ENCODE results near the gene DCUN1D4.

DNA sequence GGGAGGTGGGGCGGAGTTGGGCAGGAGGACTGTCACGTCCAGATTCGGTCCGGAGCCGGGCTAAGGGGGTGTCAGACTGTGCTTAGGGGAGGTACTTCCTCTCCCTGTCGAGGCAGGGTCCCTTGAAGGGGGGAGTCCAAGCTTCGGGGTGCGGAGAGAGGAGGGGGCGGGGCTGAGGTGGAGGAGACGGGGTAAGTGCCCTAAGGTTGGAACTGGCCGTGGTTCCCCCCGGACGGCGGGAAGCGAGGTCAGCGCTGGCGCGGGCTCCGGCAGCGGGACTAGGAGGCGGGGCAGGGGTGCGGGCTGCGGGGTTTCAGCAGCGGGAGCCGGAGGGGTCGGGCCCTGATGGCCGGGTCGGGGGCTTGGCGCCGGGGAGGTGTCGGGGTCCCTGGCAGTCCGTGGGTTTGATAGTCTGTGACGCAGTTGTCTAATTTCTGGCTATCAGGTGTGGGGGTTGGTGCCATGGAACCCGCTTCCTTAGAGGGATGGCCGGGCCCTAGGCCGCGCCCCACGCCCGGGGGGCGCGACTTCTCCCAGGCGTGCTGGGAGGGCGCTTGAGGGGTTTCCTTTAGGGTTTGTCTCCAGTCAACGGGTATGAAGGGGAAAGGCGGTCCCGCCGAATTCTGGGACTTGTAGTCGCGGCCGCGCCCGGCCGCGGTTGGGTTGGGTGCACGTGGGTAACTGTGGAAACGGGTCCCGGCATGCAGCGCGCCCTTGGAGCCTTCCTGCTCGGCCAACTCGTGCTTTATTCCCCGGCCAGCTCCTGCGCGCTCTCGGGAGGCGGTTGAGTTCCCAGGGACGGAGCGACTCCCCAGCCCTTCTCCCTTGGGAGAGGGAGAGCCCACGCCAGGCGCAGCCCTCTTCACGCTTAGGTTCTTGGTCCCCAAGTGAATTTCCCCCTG is 1.5 kb downstream of the DCUN1D4 start:
- TF ChIP-seq, protein P1, sequence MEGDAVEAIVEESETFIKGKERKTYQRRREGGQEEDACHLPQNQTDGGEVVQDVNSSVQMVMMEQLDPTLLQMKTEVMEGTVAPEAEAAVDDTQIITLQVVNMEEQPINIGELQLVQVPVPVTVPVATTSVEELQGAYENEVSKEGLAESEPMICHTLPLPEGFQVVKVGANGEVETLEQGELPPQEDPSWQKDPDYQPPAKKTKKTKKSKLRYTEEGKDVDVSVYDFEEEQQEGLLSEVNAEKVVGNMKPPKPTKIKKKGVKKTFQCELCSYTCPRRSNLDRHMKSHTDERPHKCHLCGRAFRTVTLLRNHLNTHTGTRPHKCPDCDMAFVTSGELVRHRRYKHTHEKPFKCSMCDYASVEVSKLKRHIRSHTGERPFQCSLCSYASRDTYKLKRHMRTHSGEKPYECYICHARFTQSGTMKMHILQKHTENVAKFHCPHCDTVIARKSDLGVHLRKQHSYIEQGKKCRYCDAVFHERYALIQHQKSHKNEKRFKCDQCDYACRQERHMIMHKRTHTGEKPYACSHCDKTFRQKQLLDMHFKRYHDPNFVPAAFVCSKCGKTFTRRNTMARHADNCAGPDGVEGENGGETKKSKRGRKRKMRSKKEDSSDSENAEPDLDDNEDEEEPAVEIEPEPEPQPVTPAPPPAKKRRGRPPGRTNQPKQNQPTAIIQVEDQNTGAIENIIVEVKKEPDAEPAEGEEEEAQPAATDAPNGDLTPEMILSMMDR (IDR thresholded peaks at IDR 0.05): no peak
- TF ChIP-seq POLR2AphosphoS5 (IDR thresholded peaks at IDR 0.05) (peak; percentile 85), POLR2A (IDR thresholded peaks at IDR 0.05) (peak; percentile 68)
